Fibroblast of lung (primary cell): ENCODE results near the gene CTDP1. TPM values are rescaled to one million over a fixed set of nuclear protein-coding genes. Genes with fewer than 3 reads are reported as not detected.

Experiments used
- DNase-seq, 2 donors: peaks; one replicate each; pipeline versions ENCODE4 v3.0.0 to v3.0.0-alpha.2; 2010; ENCODE audit warnings: low read depth in 2 of 2
- H2AFZ ChIP-seq: 2 replicates; pipeline ENCODE4 v1.5.1; 2012; ENCODE audit warnings: low read length, control low read depth, inconsistent platforms
- H3K27ac ChIP-seq: 2 replicates; pipeline ENCODE4 v1.5.1; 2011; ENCODE audit warnings: low read length, control low read depth; ENCODE audit not compliant: insufficient read depth
- H3K27me3 ChIP-seq: 2 replicates; pipeline ENCODE4 v1.5.1; 2011; ENCODE audit warnings: mild to moderate bottlenecking, low read length; ENCODE audit not compliant: control insufficient read depth, insufficient read depth
- H3K36me3 ChIP-seq: 2 replicates; pipeline ENCODE4 v1.5.1; 2011; ENCODE audit warnings: low read length; ENCODE audit not compliant: control insufficient read depth, insufficient read depth
- H3K4me1 ChIP-seq: 2 replicates; pipeline ENCODE4 v1.5.1; 2011; ENCODE audit warnings: low read length; ENCODE audit not compliant: control insufficient read depth, insufficient read depth; ENCODE audit errors: extremely low read depth
- H3K4me2 ChIP-seq: 2 replicates; pipeline ENCODE4 v1.5.1; 2011; ENCODE audit warnings: low read length, control low read depth; ENCODE audit not compliant: insufficient read depth; ENCODE audit errors: extremely low read depth
- H3K4me3 ChIP-seq, 4 experiments: fragments of 200-600 bp in 1 of 4; sonication (generic) in 1 of 4; replicated peaks in 1 of 4; 2 replicates each; pipeline ENCODE4 v1.5.1; 2011 to 2016; ENCODE audit warnings: low read length in 4 of 4, low read depth in 3 of 4, mild to moderate bottlenecking in 3 of 4, control low read depth in 2 of 4, inconsistent platforms in 1 of 4, mixed read lengths in 1 of 4; ENCODE audit not compliant: insufficient read depth in 1 of 4; ENCODE audit errors: control extremely low read depth in 1 of 4
- H3K79me2 ChIP-seq: 2 replicates; pipeline ENCODE4 v1.5.1; 2012; ENCODE audit warnings: mild to moderate bottlenecking, low read length, inconsistent platforms; ENCODE audit not compliant: control insufficient read depth, insufficient read depth
- H3K9ac ChIP-seq: 2 replicates; pipeline ENCODE4 v1.5.1; 2011; ENCODE audit warnings: mild to moderate bottlenecking, low read length, control low read depth; ENCODE audit not compliant: insufficient read depth
- H3K9me3 ChIP-seq: 2 replicates; pipeline ENCODE4 v1.5.1; 2012; ENCODE audit warnings: low read depth, low read length; ENCODE audit not compliant: control insufficient read depth, insufficient read depth
- H4K20me1 ChIP-seq: 2 replicates; pipeline ENCODE4 v1.5.1; 2011; ENCODE audit warnings: low read length; ENCODE audit not compliant: control insufficient read depth, insufficient read depth; ENCODE audit errors: extremely low read depth
- CTCF ChIP-seq, 2 donors: IDR thresholded peaks in 1 of 2; conservative IDR thresholded peaks in 1 of 2; 1 replicate in 1 of 2; 2 replicates in 1 of 2; pipeline ENCODE4 v1.5.1; 2011 to 2012; ENCODE audit warnings: low read length in 2 of 2, control low read depth in 1 of 2, inconsistent platforms in 1 of 2, low read depth in 1 of 2, mild to moderate bottlenecking in 1 of 2
- EZH2 ChIP-seq: IDR thresholded peaks from 2 replicates; pipeline ENCODE4 v1.5.1; 2012; ENCODE audit warnings: low read length, control low read depth, mild to moderate bottlenecking; ENCODE audit errors: missing control alignments
- polyA plus RNA-seq, 2 donors: library from polyadenylated mRNA; depleted of rRNA in 1 of 2; stranded (reverse) in 1 of 2; unstranded in 1 of 2; fragments of >200 nt; gene quantifications; 2 replicates each; pipeline ENCODE4 v1.2.1, GENCODE V29; 2011 to 2012; ENCODE audit warnings: missing spikeins in 1 of 2
- total RNA-seq: library from RNA; depleted of rRNA; stranded (reverse); fragments of >200 nt; gene quantifications from 2 replicates; pipeline ENCODE4 v1.2.1, GENCODE V29; 2014

Gene CTDP1
- total and polyA plus RNA-seq, 2 donors (not counting 1 experiment from before 2014, with no cell fraction given): 6.4 to 24.8 TPM

GRCh38 chr18:79681484-79682387 is 2.1 kb downstream of the CTDP1 start:
- DNase-seq: no peak
- Histone ChIP-seq H4K20me1 (no peaks in the 10 kb centered on the region), H3K9ac (no peak overlapping the region), H3K9me3 (no peaks in the 10 kb centered on the region), H3K79me2 (peaks cover 62% of the 10 kb centered on the region), H3K27ac (peak overlapping the region; percentile 100), H3K4me3 (peak overlapping the region in 1 of 4 experiments; percentile 92), H3K4me1 (peaks cover 8% of the 10 kb centered on the region), H3K27me3 (no peaks in the 10 kb centered on the region), H2AFZ (no peak overlapping the region), H3K36me3 (peaks cover 5% of the 10 kb centered on the region), H3K4me2 (peak overlapping the region; percentile 49)
- TF ChIP-seq CTCF (conservative IDR thresholded peaks at IDR 0.05 in 1 of 2, IDR thresholded peaks at IDR 0.05 in 1 of 2; ENCODE audit: low read depth in 1 of 2, low read length in 2 of 2): no peak
- no peak for TF ChIP-seq EZH2

- Histone ChIP-seq H3K27me3 (no peaks in the 10 kb centered on the region), H2AFZ (no peak overlapping the region), H3K9me3 (no peaks in the 10 kb centered on the region), H3K36me3 (peaks cover 4% of the 10 kb centered on the region), H4K20me1 (no peaks in the 10 kb centered on the region), H3K27ac (no peak overlapping the region), H3K4me1 (peaks cover 8% of the 10 kb centered on the region), H3K9ac (no peak overlapping the region), H3K4me2 (no peak overlapping the region), H3K4me3 (no peak overlapping the region), H3K79me2 (peaks cover 62% of the 10 kb centered on the region)
- no peak for DNase-seq
- no peak for TF ChIP-seq CTCF (conservative IDR thresholded peaks at IDR 0.05 in 1 of 2, IDR thresholded peaks at IDR 0.05 in 1 of 2; ENCODE audit: low read depth in 1 of 2, low read length in 2 of 2)
- no peak for TF ChIP-seq EZH2
Measured at GRCh38 chr18:79682481-79682880, 2.9 kb downstream of the CTDP1 start.

GRCh38 chr18:79682894-79683625 is 3.5 kb downstream of the CTDP1 start:
- Histone ChIP-seq H3K4me3 (no peak overlapping the region), H3K27ac (no peak overlapping the region), H3K4me1 (peaks cover 8% of the 10 kb centered on the region), H3K4me2 (no peak overlapping the region), H3K36me3 (peaks cover 4% of the 10 kb centered on the region), H3K79me2 (peaks cover 67% of the 10 kb centered on the region), H3K27me3 (no peaks in the 10 kb centered on the region), H3K9ac (no peak overlapping the region), H3K9me3 (no peaks in the 10 kb centered on the region), H2AFZ (no peak overlapping the region), H4K20me1 (no peaks in the 10 kb centered on the region)
- no peak for TF ChIP-seq CTCF (conservative IDR thresholded peaks at IDR 0.05 in 1 of 2, IDR thresholded peaks at IDR 0.05 in 1 of 2; ENCODE audit: low read depth in 1 of 2, low read length in 2 of 2)
- TF ChIP-seq EZH2: no peak
- no peak for DNase-seq
